ENCODE results near the gene BMPR1A. TPM values are rescaled to one million over a fixed set of nuclear protein-coding genes. Genes with fewer than 3 reads are reported as not detected.

The BMPR1A gene
- total RNA-seq, result 10 to 100 TPM; 26.5 to 44.9 (median 37.1) TPM

DNA sequence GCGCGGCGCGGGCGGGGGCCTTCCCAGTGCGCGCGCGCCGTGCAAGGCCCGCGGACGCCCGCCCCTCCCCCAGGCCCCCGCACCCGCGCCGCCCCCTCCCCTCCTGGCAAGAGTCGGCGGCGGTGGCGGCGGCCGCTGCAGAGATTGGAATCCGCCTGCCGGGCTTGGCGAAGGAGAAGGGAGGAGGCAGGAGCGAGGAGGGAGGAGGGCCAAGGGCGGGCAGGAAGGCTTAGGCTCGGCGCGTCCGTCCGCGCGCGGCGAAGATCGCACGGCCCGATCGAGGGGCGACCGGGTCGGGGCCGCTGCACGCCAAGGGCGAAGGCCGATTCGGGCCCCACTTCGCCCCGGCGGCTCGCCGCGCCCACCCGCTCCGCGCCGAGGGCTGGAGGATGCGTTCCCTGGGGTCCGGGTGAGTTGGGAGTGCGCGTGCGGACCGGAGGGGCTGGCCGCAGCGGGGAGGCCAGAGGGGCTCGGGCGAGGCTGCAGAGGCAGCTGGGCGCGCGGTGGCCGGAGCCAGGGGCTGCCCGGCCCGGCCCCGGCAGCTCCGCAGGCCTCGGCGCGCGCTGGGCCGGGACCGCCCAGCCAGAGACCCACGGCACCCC is at the start of gene BMPR1A:
BMPR1A (plus strand) TSS at position 109 of the 602 bp plus-strand sequence. CDS start 119,400 bp downstream, outside the sequence.
- ATAC-seq (ENCODE audit: low FRiP score), result peak; percentile 55

DNA sequence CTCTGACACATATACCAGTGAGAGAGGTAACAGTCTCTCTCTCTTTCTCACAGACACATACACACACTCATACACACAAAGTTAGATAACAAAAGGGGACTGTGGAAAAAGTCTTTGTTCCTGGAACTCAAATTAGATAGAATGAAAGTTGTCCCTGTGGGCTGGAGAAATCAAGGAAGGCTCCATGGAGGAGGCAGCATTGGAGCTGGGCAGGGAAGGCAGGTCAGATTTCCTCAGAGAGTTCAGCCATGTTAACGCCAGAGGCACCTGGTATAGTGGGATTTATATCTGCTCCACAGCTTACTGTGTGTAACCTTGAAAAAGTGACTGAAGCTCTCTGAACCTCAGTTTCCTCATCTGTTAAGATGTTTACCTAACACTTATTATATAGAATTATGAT is 49.4 kb upstream of the BMPR1A start:
- TF ChIP-seq, protein P1, sequence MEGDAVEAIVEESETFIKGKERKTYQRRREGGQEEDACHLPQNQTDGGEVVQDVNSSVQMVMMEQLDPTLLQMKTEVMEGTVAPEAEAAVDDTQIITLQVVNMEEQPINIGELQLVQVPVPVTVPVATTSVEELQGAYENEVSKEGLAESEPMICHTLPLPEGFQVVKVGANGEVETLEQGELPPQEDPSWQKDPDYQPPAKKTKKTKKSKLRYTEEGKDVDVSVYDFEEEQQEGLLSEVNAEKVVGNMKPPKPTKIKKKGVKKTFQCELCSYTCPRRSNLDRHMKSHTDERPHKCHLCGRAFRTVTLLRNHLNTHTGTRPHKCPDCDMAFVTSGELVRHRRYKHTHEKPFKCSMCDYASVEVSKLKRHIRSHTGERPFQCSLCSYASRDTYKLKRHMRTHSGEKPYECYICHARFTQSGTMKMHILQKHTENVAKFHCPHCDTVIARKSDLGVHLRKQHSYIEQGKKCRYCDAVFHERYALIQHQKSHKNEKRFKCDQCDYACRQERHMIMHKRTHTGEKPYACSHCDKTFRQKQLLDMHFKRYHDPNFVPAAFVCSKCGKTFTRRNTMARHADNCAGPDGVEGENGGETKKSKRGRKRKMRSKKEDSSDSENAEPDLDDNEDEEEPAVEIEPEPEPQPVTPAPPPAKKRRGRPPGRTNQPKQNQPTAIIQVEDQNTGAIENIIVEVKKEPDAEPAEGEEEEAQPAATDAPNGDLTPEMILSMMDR (IDR thresholded peaks at IDR 0.05), result no peak
- DNase-seq (ENCODE audit: low spot score) (no peak), ATAC-seq (ENCODE audit: low FRiP score) (no peak)

More for the DNA sequence above, at the start of gene BMPR1A:
- no peak for DNase-seq (ENCODE audit: low spot score)
- TF ChIP-seq, protein P1 (IDR thresholded peaks at IDR 0.05), result no peak

DNA sequence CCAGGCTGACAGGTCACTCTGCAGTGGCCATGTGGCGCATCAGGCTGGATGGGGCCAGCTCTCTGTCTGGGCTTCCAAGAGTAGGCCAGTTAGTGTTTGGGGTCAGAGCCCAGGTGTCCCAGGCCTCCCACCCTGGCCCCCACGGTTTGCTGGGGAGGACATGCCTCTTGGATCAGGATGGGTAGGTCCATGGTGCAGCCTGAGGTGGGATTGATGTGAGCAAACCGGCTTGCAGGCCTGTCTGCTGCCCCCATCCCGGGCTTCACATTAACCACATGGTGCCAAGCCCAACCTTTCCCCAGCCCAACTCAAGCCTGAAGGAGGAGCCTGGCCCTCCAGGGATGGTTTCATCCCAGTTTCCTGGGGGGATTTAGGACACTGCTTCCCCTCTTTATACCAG is 48.9 kb upstream of the BMPR1A start:
- DNase-seq (ENCODE audit: low spot score) (no peak), ATAC-seq (ENCODE audit: low FRiP score) (no peak)
- TF ChIP-seq, protein P1 (IDR thresholded peaks at IDR 0.05), result no peak

DNA sequence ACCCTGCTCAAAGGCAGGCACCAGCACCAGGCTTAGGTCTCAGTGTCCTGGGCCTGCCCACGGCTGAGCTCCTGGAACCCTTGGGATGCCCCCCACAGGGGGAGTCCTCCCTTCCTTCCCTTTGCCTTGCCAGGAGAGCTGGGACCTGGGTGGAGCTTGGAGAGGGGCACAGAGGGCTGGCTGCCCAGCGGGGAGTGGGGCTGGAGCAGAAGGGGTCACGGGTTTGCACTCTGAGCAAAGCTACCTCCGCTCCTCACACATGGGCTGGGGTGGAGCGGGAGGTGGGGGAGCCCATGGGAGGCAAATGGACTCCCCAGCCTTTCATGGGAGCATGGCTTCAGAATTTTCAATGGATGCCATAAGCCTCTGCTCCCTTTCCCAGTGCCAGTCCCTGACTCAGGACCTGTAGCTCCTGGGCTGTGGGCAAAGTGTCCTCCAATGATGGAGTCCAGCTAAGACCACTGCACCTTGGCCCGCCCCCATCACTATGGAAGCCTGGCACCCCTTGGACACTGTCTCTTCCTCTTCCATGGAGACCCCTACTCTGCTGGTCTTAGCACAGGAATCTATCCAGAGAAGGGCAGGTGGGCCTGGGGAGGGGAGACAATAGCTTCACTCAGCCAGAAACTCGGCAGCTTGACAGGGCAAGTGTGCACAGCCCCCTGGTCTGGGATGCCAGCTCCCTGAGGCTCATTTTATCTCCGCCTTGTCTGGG is 48.2 kb upstream of the BMPR1A start:
- TF ChIP-seq, protein P1 (IDR thresholded peaks at IDR 0.05), result no peak
- ATAC-seq (ENCODE audit: low FRiP score) (no peak), DNase-seq (ENCODE audit: low spot score) (no peak)

DNA sequence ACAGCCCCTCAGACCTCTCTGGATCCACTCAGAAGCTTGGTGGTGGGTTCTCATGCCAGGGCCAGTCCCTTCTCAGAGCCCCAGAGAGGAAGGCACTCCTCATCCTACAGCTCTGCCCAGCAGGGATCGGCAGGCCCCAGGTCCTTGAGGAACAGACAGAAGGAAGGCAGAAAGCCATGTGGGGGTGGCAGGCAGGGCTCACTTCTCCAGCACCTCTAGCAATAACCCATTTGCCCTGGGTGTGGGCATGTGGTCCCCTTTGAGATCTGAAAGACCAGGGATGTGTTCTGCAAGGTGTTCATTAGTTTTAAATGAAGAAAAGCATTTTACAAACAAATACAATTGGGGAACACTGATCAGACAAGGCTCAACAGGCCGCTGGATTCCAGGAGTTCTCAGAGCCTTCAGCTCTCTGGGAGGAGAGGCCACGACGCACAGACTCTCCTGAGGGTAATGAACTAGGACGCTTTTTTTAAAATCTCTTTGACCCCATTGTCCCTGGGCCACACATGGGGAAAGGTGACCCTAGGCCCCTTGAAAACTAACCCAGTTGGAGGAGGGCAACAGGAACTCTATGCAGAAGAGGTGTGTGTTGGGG is 47.5 kb upstream of the BMPR1A start:
- DNase-seq (ENCODE audit: low spot score) (no peak), ATAC-seq (ENCODE audit: low FRiP score) (no peak)
- TF ChIP-seq, protein P1 (IDR thresholded peaks at IDR 0.05), result no peak

DNA sequence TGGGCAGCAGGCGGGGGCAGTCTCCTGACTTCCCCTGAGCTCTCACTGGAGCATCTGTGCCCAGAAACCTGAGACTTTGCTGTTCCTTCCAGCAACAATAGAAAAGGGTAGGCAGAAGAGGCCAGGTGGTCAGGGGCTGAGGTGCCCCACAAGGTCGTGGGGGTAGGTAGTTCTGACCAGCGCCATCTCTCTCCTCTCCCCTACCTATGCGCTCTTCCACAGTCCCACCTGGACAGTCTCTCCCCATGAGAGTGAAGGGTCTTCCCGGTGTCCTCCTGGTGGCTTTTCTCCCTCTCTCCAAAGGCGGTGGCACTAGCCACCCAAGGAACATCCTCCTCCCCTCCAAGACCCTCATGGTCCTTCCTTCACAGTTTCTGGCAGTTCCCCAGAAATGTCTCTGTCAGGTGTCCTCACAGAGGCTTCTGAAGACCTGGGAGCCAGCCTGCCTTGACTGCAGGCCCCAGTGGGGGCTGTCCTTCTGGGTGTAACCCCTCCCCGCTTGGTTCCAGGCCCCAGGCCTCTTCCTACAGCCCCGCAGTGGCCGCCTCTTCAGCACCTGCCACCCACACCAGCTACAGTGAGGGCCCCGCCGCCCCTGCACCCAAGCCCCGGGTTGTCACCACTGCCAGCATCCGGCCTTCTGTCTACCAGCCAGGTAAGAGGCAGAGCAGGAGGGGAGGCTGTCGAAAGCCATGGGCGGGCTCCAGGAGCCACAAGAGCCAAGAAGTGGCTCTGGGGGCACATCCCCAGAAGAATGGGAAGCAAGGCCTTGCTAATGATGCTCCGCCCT is 46.8 kb upstream of the BMPR1A start:
- ATAC-seq (ENCODE audit: low FRiP score) (no peak), DNase-seq (ENCODE audit: low spot score) (no peak)
- TF ChIP-seq, protein P1 (IDR thresholded peaks at IDR 0.05), result no peak
